Measurements from ENCODE around the gene C16orf87. TPM values are rescaled to one million over a fixed set of nuclear protein-coding genes. Genes with fewer than 3 reads are reported as not detected.
A peak's percentile ranks its signal among the peaks of the same experiment; 100 is the strongest.
"Not testable (repeated sequence)": the region's sequence is repeated elsewhere in the genome, so short reads cannot be mapped to it uniquely, and the experiment has no call there.

C16orf87 gene, protein sequence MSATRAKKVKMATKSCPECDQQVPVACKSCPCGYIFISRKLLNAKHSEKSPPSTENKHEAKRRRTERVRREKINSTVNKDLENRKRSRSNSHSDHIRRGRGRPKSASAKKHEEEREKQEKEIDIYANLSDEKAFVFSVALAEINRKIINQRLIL
- 1 to 10 TPM; 4.2 to 9.5 (median 6.2) TPM for total RNA-seq

GRCh38 chr16:46830902-46831647 lies at the start of gene C16orf87:
TSS of gene C16orf87 (minus strand) at chr16:46831180. CDS start at chr16:46831149, 31 bp downstream.
- TF ChIP-seq EP300 (IDR thresholded peaks at IDR 0.05) (no peak), POLR2A (IDR thresholded peaks at IDR 0.05) (peak in 3 of 4 donors; percentile 38 to 72 (median 57)), POLR2AphosphoS5 (IDR thresholded peaks at IDR 0.05) (peak; percentile 54 to 57)
- TF ChIP-seq, protein P1, sequence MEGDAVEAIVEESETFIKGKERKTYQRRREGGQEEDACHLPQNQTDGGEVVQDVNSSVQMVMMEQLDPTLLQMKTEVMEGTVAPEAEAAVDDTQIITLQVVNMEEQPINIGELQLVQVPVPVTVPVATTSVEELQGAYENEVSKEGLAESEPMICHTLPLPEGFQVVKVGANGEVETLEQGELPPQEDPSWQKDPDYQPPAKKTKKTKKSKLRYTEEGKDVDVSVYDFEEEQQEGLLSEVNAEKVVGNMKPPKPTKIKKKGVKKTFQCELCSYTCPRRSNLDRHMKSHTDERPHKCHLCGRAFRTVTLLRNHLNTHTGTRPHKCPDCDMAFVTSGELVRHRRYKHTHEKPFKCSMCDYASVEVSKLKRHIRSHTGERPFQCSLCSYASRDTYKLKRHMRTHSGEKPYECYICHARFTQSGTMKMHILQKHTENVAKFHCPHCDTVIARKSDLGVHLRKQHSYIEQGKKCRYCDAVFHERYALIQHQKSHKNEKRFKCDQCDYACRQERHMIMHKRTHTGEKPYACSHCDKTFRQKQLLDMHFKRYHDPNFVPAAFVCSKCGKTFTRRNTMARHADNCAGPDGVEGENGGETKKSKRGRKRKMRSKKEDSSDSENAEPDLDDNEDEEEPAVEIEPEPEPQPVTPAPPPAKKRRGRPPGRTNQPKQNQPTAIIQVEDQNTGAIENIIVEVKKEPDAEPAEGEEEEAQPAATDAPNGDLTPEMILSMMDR (IDR thresholded peaks at IDR 0.05): no peak
- 0 to 1% methylated on average over 25 to 48 of the region's 94 CpGs for WGBS, 2 donors
- Histone ChIP-seq H3K27me3 (no peaks in the 10 kb centered on the region), H3K36me3 (no peaks in the 10 kb centered on the region), H3K4me3 (peak within 1 kb of the TSS; percentile 68 to 99 (median 82)), H3K9me3 (no peaks in the 10 kb centered on the region), H3K4me1 (peaks cover 8 to 17% (median 11%) of the 10 kb centered on the region in 4 donors), H3K27ac (peak within 1 kb of the TSS; percentile 85 to 91 (median 88))
- ATAC-seq (ENCODE audit: low FRiP score in 2 of 2) (peak; percentile 98), DNase-seq (peak; percentile 96 to 99)

DNA sequence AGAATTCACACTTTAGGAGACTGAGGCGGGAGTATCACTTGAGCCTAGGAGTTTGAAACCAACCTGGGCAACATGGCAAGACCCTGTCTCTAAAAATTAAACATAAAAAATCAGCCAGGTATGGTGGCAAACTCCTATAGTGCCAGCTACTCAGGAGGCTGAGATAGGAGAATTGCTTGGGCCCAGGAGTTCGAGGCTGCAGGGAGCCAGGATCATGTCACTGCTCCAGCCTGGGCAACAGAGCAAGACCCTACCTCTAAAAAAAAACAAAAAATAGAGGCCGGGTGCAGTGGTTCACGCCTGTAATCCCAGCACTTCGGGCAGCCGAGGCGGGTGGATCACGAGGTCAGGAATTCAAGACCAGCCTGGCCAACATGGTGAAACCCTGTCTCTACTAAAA lies 44.3 kb upstream of the C16orf87 start:
- TF ChIP-seq POLR2A (IDR thresholded peaks at IDR 0.05): no peak
- TF ChIP-seq EP300 (IDR thresholded peaks at IDR 0.05): no peak
- no peak for TF ChIP-seq POLR2AphosphoS5 (IDR thresholded peaks at IDR 0.05)
- TF ChIP-seq, protein P1 (IDR thresholded peaks at IDR 0.05): no peak
- WGBS, 2 donors: 91 to 97% methylated on average over 8 of the region's 8 CpGs
- no peaks in the 10 kb centered on the region for H3K36me3 ChIP-seq
- ATAC-seq (ENCODE audit: low FRiP score in 2 of 2): no peak
- no peaks in the 10 kb centered on the region for H3K27me3 ChIP-seq
- no peak for DNase-seq
- H3K27ac ChIP-seq: no peak overlapping the region
- no peaks in the 10 kb centered on the region for H3K9me3 ChIP-seq
- H3K4me1 ChIP-seq: peaks cover 0 to 2% (median 0%) of the 10 kb centered on the region in 4 donors
- H3K4me3 ChIP-seq: no peak overlapping the region

- no peak overlapping the region for H3K27ac ChIP-seq
- H3K4me3 ChIP-seq: no peak overlapping the region
- 88 to 92% methylated on average over 3 of the region's 3 CpGs for WGBS, 2 donors
- no peaks in the 10 kb centered on the region for H3K9me3 ChIP-seq
- peaks cover 0 to 2% (median 0%) of the 10 kb centered on the region in 4 donors for H3K4me1 ChIP-seq
- DNase-seq (no peak), ATAC-seq (ENCODE audit: low FRiP score in 2 of 2) (no peak)
- TF ChIP-seq, protein P1 (IDR thresholded peaks at IDR 0.05): no peak
- TF ChIP-seq POLR2AphosphoS5 (IDR thresholded peaks at IDR 0.05) (no peak), EP300 (IDR thresholded peaks at IDR 0.05) (no peak), POLR2A (IDR thresholded peaks at IDR 0.05) (no peak)
- H3K36me3 ChIP-seq: no peaks in the 10 kb centered on the region
- no peaks in the 10 kb centered on the region for H3K27me3 ChIP-seq
These were observed 42.2 kb upstream of the C16orf87 start for GRCh38 chr16:46873201-46873600.

DNA sequence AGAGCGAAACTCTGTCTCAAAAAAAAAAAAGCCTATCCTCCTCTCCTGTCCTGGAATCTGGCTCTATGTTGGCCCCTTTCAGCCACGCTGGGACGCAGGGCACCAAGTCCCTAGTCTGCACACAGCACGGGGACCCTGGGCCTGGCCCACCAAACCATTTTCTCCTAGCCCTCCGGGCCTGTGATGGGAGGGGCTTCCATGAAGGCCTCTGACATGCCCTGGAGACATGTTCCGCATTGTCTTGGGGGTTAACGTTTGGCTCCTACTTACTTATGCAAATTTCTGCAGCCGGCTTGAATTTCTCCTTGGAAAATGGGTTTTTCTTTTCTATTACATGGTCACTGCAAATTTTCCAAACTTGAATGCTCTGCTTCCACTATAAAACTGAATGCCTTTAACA lies 40.6 kb upstream of the C16orf87 start:
- DNase-seq (no peak), ATAC-seq (ENCODE audit: low FRiP score in 2 of 2) (no peak)
- H3K27me3 ChIP-seq: no peaks in the 10 kb centered on the region

GRCh38 chr16:46868891-46869290 lies 37.9 kb upstream of the C16orf87 start:
- H3K9me3 ChIP-seq; H3K4me1 ChIP-seq; H3K27ac ChIP-seq; H3K36me3 ChIP-seq; H3K27me3 ChIP-seq; DNase-seq; ATAC-seq (ENCODE audit: low FRiP score in 2 of 2); H3K4me3 ChIP-seq: not testable (repeated sequence)
- WGBS, 2 donors: 58 to 62% methylated on average over 2 of the region's 2 CpGs

More for the DNA sequence above, 40.6 kb upstream of the C16orf87 start:
- 75 to 81% methylated on average over 8 of the region's 8 CpGs for WGBS, 2 donors
- Histone ChIP-seq H3K9me3 (no peaks in the 10 kb centered on the region), H3K4me1 (peaks cover 0 to 2% (median 0%) of the 10 kb centered on the region in 4 donors), H3K36me3 (no peaks in the 10 kb centered on the region), H3K27ac (no peak overlapping the region), H3K4me3 (no peak overlapping the region)
- TF ChIP-seq, protein P1 (IDR thresholded peaks at IDR 0.05): no peak
- TF ChIP-seq EP300 (IDR thresholded peaks at IDR 0.05): no peak
- no peak for TF ChIP-seq POLR2A (IDR thresholded peaks at IDR 0.05)
- TF ChIP-seq POLR2AphosphoS5 (IDR thresholded peaks at IDR 0.05): no peak

GRCh38 chr16:46867486-46867885 lies 36.5 kb upstream of the C16orf87 start:
- H3K4me1 ChIP-seq; H3K27me3 ChIP-seq; H3K4me3 ChIP-seq; H3K9me3 ChIP-seq; H3K36me3 ChIP-seq; H3K27ac ChIP-seq; ATAC-seq (ENCODE audit: low FRiP score in 2 of 2); DNase-seq: not testable (repeated sequence)
- 88 to 94% methylated on average over 2 of the region's 2 CpGs for WGBS, 2 donors

Measured in upper lobe of left lung (tissue), 6 donors.